Ovary (tissue), 3 donors: ENCODE measurements around the gene THAP5.

Experiments
- EP300 ChIP-seq: sonication (generic); formaldehyde crosslinking; IDR thresholded peaks from one replicate; pipeline ENCODE4 v1.6.1; 2017; ENCODE audit warnings: antibody characterized with exemption
- TF ChIP-seq, protein P1 (sequence below), 3 donors: fragments of 450-650 bp in 2 of 3; fragments of 200-600 bp in 1 of 3; IDR thresholded peaks; one replicate each; pipeline versions ENCODE4 v1.5.1 to v1.8.0; 2016 to 2022; ENCODE audit warnings: antibody characterized with exemption in 3 of 3, mild to moderate bottlenecking in 1 of 3
- donor health status: DM: no; HTN: no; CAD: no.

DNA sequence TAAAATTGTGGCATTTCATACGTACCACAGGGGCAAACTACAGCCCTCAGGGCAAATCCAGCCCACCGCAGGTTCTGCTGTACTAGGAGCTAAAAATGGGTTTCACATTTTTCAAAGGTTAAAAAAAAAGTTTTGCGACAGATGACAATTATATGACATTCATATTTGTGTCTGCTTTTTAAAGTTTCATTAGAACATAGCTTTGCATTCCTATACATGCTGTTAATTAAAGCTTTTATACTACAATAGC lies 42.8 kb downstream of the THAP5 start:
- TF ChIP-seq, protein P1, sequence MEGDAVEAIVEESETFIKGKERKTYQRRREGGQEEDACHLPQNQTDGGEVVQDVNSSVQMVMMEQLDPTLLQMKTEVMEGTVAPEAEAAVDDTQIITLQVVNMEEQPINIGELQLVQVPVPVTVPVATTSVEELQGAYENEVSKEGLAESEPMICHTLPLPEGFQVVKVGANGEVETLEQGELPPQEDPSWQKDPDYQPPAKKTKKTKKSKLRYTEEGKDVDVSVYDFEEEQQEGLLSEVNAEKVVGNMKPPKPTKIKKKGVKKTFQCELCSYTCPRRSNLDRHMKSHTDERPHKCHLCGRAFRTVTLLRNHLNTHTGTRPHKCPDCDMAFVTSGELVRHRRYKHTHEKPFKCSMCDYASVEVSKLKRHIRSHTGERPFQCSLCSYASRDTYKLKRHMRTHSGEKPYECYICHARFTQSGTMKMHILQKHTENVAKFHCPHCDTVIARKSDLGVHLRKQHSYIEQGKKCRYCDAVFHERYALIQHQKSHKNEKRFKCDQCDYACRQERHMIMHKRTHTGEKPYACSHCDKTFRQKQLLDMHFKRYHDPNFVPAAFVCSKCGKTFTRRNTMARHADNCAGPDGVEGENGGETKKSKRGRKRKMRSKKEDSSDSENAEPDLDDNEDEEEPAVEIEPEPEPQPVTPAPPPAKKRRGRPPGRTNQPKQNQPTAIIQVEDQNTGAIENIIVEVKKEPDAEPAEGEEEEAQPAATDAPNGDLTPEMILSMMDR (IDR thresholded peaks at IDR 0.05): no peak
- TF ChIP-seq EP300: no peak
